ELF-1 (cell line): ENCODE results near the gene CHST5.

Source experiments
- DNase-seq: peaks from one replicate; pipeline ENCODE4 v3.0.0-alpha.2; 2016; ENCODE audit warnings: low read depth, low spot score

The CHST5 gene

GRCh38 chr16:75535901-75536300, at the start of gene CHST5:
Gene CHST5 (minus strand): TSS chr16:75536108. CDS start chr16:75530384, 5,724 bp downstream.
- DNase-seq: no peak

- DNase-seq: no peak
Measured at GRCh38 chr16:75584108-75584507, 48.2 kb upstream of the CHST5 start.

- no peak for DNase-seq
Measured at GRCh38 chr16:75579281-75579834, 43.5 kb upstream of the CHST5 start.

GRCh38 chr16:75578725-75579124, 42.8 kb upstream of the CHST5 start:
- DNase-seq: no peak

- DNase-seq: no peak
Measured at GRCh38 chr16:75578212-75578611, 42.3 kb upstream of the CHST5 start.

- DNase-seq: no peak
Measured at GRCh38 chr16:75576384-75576811, 40.5 kb upstream of the CHST5 start.

GRCh38 chr16:75575958-75576357, 40.0 kb upstream of the CHST5 start:
- DNase-seq: no peak

GRCh38 chr16:75573955-75574354, 38.0 kb upstream of the CHST5 start:
- DNase-seq: no peak

GRCh38 chr16:75572864-75573542, 37.1 kb upstream of the CHST5 start:
- no peak for DNase-seq

- DNase-seq: no peak
Measured at GRCh38 chr16:75570396-75571065, 34.6 kb upstream of the CHST5 start.

- DNase-seq: no peak
Measured at GRCh38 chr16:75567911-75568310, 32.0 kb upstream of the CHST5 start.

- peak; percentile 36 for DNase-seq
Measured at GRCh38 chr16:75566758-75567255, 30.9 kb upstream of the CHST5 start.

GRCh38 chr16:75566040-75566757, 30.3 kb upstream of the CHST5 start, which contains the start of gene GABARAPL2:
Gene GABARAPL2 (plus strand): TSS chr16:75566379. CDS start chr16:75566487, 108 bp downstream.
- DNase-seq: peak; percentile 89

GRCh38 chr16:75565640-75566039, 29.7 kb upstream of the CHST5 start:
- no peak for DNase-seq

GRCh38 chr16:75559564-75560372, 23.9 kb upstream of the CHST5 start:
- peak; percentile 51 for DNase-seq

- DNase-seq: peak; percentile 41
Measured at GRCh38 chr16:75558846-75559401, 23.0 kb upstream of the CHST5 start.

GRCh38 chr16:75556431-75556950, 20.6 kb upstream of the CHST5 start:
- DNase-seq: no peak

- peak; percentile 96 for DNase-seq
Measured at GRCh38 chr16:75555707-75556430, 20.0 kb upstream of the CHST5 start, which contains the start of gene TMEM231. Gene TMEM231 (minus strand): TSS chr16:75556252. CDS start chr16:75556209, 43 bp downstream.

GRCh38 chr16:75555213-75555706, 19.4 kb upstream of the CHST5 start:
- peak; percentile 83 for DNase-seq
